ENCODE data around the gene ASXL2. TPM values are rescaled to one million over a fixed set of nuclear protein-coding genes. Genes with fewer than 3 reads are reported as not detected.

ASXL2 gene
- total RNA-seq, 1 donor from 2014 or later: 39.3 TPM

- no peak for ATAC-seq
- Histone ChIP-seq H3K4me1 (no peaks in the 10 kb centered on the region), H3K27me3 (ENCODE audit: low read depth) (no peaks in the 10 kb centered on the region), H3K36me3 (peaks cover 11% of the 10 kb centered on the region), H3K27ac (no peak overlapping the region), H3K4me3 (no peak overlapping the region), H3K9me3 (no peaks in the 10 kb centered on the region)
- DNase-seq: no peak
- TF ChIP-seq, protein P1, sequence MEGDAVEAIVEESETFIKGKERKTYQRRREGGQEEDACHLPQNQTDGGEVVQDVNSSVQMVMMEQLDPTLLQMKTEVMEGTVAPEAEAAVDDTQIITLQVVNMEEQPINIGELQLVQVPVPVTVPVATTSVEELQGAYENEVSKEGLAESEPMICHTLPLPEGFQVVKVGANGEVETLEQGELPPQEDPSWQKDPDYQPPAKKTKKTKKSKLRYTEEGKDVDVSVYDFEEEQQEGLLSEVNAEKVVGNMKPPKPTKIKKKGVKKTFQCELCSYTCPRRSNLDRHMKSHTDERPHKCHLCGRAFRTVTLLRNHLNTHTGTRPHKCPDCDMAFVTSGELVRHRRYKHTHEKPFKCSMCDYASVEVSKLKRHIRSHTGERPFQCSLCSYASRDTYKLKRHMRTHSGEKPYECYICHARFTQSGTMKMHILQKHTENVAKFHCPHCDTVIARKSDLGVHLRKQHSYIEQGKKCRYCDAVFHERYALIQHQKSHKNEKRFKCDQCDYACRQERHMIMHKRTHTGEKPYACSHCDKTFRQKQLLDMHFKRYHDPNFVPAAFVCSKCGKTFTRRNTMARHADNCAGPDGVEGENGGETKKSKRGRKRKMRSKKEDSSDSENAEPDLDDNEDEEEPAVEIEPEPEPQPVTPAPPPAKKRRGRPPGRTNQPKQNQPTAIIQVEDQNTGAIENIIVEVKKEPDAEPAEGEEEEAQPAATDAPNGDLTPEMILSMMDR (IDR thresholded peaks at IDR 0.05): no peak
- intact Hi-C loops (cut with DNase I): no loop called here
These were observed 141.3 kb downstream of the ASXL2 start for GRCh38 chr2:25736899-25737515.

DNA sequence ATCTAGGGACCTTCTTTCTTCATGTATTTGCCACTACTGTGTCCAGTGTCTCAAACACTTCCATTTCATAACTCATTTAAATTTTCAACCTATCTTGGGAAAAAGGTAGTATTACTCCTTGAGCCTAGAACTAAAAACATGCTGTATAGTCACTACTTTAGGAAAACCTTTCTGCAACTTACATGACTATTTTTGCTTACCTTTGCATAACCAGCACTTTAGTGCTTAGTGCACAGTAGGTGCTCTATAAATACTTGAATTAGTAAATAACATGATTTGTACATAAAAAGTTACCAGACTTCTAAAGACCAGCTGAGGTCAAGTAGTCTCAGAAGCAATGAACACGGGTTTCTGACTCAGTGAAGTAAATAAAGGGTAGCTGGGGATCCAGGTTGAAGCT lies 142.5 kb downstream of the ASXL2 start:
- no peak for ATAC-seq
- Histone ChIP-seq H3K36me3 (no peaks in the 10 kb centered on the region), H3K27me3 (ENCODE audit: low read depth) (no peaks in the 10 kb centered on the region), H3K4me3 (no peak overlapping the region), H3K9me3 (no peaks in the 10 kb centered on the region), H3K27ac (no peak overlapping the region), H3K4me1 (no peaks in the 10 kb centered on the region)
- no peak for DNase-seq
- TF ChIP-seq, protein P1 (IDR thresholded peaks at IDR 0.05): no peak
- intact Hi-C loops (cut with DNase I): no loop called here

DNA sequence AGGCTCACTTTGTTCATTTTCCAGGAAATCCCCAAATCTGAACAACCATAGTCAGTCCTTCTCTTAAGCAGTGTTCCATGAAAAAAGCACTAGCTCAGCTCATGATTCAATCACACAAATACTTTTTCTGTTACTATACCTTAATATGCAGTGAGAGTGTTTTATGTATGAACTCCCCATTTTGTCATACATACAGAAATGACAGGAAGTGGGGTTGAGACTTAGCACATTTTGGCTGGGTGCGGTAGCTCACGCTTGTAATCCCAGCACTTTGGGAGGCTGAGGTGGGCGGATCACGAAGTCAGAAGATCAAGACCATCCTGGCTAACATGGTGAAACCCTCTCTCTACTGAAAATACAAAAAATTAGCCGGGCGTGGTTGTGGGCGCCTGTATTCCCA lies 149.7 kb downstream of the ASXL2 start:
- Histone ChIP-seq H3K9me3 (no peaks in the 10 kb centered on the region), H3K36me3 (no peaks in the 10 kb centered on the region), H3K4me3 (no peak overlapping the region), H3K27me3 (ENCODE audit: low read depth) (no peaks in the 10 kb centered on the region), H3K27ac (no peak overlapping the region), H3K4me1 (no peaks in the 10 kb centered on the region)
- TF ChIP-seq, protein P1 (IDR thresholded peaks at IDR 0.05): no peak
- DNase-seq: no peak
- ATAC-seq: no peak
- intact Hi-C loops (cut with DNase I): no loop called here

- H3K4me1 ChIP-seq: no peaks in the 10 kb centered on the region
- no peak overlapping the region for H3K4me3 ChIP-seq
- no peaks in the 10 kb centered on the region for H3K27me3 ChIP-seq (ENCODE audit: low read depth)
- intact Hi-C loops (cut with DNase I): no loop called here
- H3K27ac ChIP-seq: no peak overlapping the region
- DNase-seq (no peak), ATAC-seq (no peak)
- H3K9me3 ChIP-seq: no peaks in the 10 kb centered on the region
- no peaks in the 10 kb centered on the region for H3K36me3 ChIP-seq
- TF ChIP-seq, protein P1 (IDR thresholded peaks at IDR 0.05): no peak
These were observed 151.8 kb downstream of the ASXL2 start for GRCh38 chr2:25726522-25726921.

DNA sequence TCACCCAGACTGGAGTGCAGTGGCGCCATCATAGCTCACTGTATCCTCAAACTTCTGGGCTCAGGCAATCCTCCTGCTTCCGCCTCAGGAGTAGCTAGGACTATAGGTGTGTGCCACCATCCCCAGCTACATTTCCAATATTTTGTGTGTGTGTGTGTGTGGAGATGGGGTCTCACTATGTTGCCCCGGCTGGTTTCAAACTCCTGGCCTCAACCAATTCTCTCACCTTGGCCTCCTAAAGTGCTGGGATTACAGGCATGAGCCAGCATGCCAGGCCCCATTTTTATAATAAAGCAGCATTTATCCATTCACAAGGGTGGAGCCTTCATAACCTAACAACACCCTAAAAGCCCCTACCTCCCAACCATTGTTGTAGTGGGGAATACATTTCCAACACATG lies 152.4 kb downstream of the ASXL2 start:
- H3K27me3 ChIP-seq (ENCODE audit: low read depth): no peaks in the 10 kb centered on the region
- DNase-seq (no peak), ATAC-seq (no peak)
- no peaks in the 10 kb centered on the region for H3K4me1 ChIP-seq
- no peak overlapping the region for H3K27ac ChIP-seq
- no peaks in the 10 kb centered on the region for H3K9me3 ChIP-seq
- H3K36me3 ChIP-seq: no peaks in the 10 kb centered on the region
- TF ChIP-seq, protein P1 (IDR thresholded peaks at IDR 0.05): no peak
- intact Hi-C loops (cut with DNase I): no loop called here
- no peak overlapping the region for H3K4me3 ChIP-seq
